ENCODE data around the gene KIRREL3.
A peak's percentile ranks its signal among the peaks of the same experiment; 100 is the strongest.
"Not testable (repeated sequence)": the region's sequence is repeated elsewhere in the genome, so short reads cannot be mapped to it uniquely, and the experiment has no call there.

KIRREL3 gene

GRCh38 chr11:126381960-126382359 lies 618.6 kb downstream of the KIRREL3 start:
- not testable (repeated sequence) for DNase-seq (ENCODE audit: low read depth)

- DNase-seq (ENCODE audit: low read depth): no peak
These were observed 619.7 kb downstream of the KIRREL3 start for GRCh38 chr11:126380909-126381308.

GRCh38 chr11:126378763-126379162 lies 621.8 kb downstream of the KIRREL3 start:
- peak; percentile 79 for DNase-seq (ENCODE audit: low read depth)

DNA sequence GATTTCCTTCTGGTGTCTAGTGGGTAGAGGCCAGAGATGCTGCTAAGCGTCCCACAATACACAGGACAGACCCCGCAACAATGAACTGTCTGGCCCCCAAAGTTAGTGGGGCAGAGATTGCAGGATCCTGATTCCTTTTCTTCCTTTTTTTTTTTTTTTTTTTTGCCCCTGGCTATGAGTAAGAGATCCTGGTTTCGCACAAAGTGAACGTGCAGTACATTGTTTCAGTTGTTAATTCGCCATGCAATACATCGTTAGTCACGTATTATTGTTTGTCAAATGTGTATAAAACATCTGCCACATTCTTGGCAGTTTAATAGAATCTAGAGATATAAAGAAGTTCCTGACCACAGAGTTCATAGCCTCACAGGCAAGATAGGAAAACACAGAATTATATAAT lies 624.8 kb downstream of the KIRREL3 start:
- no peak for DNase-seq (ENCODE audit: low read depth)

DNA sequence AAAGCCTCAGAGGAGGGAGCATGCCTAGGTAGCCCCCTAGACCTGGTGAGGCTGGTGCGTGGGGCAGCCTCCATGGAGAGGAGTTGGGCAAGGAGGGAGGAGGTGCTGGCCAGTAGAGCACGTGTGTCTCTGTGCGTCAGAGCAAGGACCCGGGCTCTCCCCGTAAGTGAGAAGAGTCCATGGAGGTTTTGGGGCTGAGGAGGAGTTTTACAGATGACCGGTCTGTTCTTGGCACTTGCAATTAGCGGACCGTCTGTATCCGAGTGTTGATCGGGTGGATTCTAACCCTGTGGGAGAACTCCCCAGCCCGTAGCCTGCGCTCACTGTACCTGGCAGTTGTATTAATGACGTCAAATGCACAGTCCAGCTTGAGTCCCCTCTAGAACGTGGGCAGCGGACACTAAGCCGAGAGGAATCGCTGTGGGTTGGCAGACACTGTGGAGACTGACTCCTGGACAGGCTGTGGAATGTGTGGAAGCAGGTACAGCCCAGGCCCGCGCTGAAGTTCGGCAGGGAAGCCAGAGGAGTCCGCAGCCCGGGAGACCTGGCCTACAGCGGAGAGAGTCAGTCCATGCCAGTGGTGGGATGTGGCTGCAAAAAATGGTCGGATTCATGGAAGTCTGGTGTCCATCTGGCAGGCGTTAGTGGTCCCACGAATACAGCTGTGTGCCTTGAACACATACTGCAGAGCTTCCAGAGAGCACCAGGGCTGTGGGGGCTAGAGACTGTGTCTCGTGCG lies 625.8 kb downstream of the KIRREL3 start:
- DNase-seq (ENCODE audit: low read depth): not testable (repeated sequence)

DNA sequence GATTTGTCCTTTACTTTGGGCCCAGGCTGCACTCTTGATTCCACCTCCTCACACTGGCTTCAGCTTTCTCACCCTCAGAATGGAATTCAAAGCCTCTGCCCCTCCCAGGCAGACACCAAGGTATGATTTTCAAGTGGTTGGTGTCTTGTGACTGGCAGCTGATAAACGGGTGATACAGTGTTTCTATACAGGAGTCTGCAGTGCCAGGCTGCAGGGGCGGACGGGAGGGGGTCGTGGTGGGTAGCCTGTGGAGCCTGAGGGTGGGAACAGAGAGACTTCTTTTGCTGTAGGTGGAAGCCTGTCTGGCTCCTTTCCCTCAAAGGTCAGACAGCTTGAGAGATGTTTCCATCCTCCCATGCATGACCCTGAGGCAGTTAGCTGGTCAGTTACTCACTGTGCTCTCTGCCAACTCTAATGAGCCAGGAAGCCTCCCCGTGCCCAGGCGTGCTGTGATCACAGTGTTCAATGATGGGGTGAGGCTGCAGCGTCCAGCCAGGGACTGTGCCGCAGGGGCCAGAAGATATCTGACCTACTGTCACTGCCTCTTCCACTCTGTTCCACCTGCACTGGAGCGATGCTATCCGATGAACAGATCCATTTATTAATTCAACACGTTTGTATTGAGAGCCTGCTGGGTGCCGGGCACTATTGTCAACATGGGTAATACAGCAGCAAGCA lies 627.0 kb downstream of the KIRREL3 start:
- DNase-seq (ENCODE audit: low read depth): not testable (repeated sequence)

Measured in amniotic epithelial cell (primary cell).